GM12864 (cell line): Measurements from ENCODE around the gene GOLGA6C.

Experiments used
- DNase-seq: peaks from one replicate; pipeline ENCODE4 v3.0.0-alpha.2; 2011; ENCODE audit warnings: low read depth
- H3K4me3 ChIP-seq: 2 replicates; pipeline ENCODE4 v1.5.1; 2011; ENCODE audit warnings: mild to moderate bottlenecking, low read depth, low read length, control low read depth
- TF ChIP-seq, protein P1 (sequence below): IDR thresholded peaks from 2 replicates; pipeline ENCODE4 v1.5.1; 2011; ENCODE audit warnings: low read depth, mild to moderate bottlenecking, moderate library complexity, low read length, control low read depth, inconsistent platforms; ENCODE audit errors: missing control alignments

Gene GOLGA6C

GRCh38 chr15:75230016-75230343, 28.2 kb upstream of the GOLGA6C start:
- no peak overlapping the region for H3K4me3 ChIP-seq
- no peak for DNase-seq
- TF ChIP-seq, protein P1, sequence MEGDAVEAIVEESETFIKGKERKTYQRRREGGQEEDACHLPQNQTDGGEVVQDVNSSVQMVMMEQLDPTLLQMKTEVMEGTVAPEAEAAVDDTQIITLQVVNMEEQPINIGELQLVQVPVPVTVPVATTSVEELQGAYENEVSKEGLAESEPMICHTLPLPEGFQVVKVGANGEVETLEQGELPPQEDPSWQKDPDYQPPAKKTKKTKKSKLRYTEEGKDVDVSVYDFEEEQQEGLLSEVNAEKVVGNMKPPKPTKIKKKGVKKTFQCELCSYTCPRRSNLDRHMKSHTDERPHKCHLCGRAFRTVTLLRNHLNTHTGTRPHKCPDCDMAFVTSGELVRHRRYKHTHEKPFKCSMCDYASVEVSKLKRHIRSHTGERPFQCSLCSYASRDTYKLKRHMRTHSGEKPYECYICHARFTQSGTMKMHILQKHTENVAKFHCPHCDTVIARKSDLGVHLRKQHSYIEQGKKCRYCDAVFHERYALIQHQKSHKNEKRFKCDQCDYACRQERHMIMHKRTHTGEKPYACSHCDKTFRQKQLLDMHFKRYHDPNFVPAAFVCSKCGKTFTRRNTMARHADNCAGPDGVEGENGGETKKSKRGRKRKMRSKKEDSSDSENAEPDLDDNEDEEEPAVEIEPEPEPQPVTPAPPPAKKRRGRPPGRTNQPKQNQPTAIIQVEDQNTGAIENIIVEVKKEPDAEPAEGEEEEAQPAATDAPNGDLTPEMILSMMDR, result no peak

- DNase-seq, result no peak
- TF ChIP-seq, protein P1, result no peak
- H3K4me3 ChIP-seq, result no peak overlapping the region
These were observed 27.4 kb upstream of the GOLGA6C start for GRCh38 chr15:75230551-75231371.

GRCh38 chr15:75231836-75232235, 26.3 kb upstream of the GOLGA6C start:
- no peak for DNase-seq
- TF ChIP-seq, protein P1, result no peak

GRCh38 chr15:75232252-75232813, 25.8 kb upstream of the GOLGA6C start:
- DNase-seq, result no peak
- no peak overlapping the region for H3K4me3 ChIP-seq
- TF ChIP-seq, protein P1, result no peak

More at GRCh38 chr15:75231836-75232235, 26.3 kb upstream of the GOLGA6C start:
- no peak overlapping the region for H3K4me3 ChIP-seq

- TF ChIP-seq, protein P1, result no peak
- H3K4me3 ChIP-seq, result no peak overlapping the region
- no peak for DNase-seq
These were observed 25.2 kb upstream of the GOLGA6C start for GRCh38 chr15:75232826-75233503.

- H3K4me3 ChIP-seq, result no peak overlapping the region
- TF ChIP-seq, protein P1, result no peak
- DNase-seq, result no peak
These were observed 24.5 kb upstream of the GOLGA6C start for GRCh38 chr15:75233504-75234190.
